IPS DF 4.7 (cell line): Measurements from ENCODE around the gene TRIM24.

Source experiments
- DNase-seq: peaks from one replicate; pipeline ENCODE4 v3.0.0-alpha.2; 2013; ENCODE audit warnings: low spot score; ENCODE audit errors: extremely low read depth

TRIM24 gene

DNA sequence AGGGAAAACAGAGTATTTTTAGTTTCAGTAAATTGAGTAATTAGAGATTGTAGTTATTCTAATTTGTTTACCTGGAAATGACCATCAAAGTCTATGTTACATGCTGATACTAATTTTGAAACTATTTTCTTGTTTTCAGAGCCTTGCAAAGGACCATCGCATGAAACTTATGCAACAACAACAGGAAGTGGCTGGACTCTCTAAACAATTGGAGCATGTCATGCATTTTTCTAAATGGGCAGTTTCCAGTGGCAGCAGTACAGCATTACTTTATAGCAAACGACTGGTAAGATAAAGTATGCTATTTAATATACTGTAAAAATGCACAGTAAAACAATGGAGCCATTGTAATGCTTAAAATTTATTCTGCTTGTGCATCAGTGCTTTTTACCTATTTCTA lies 78.5 kb downstream of the TRIM24 start:
- no peak for DNase-seq

DNA sequence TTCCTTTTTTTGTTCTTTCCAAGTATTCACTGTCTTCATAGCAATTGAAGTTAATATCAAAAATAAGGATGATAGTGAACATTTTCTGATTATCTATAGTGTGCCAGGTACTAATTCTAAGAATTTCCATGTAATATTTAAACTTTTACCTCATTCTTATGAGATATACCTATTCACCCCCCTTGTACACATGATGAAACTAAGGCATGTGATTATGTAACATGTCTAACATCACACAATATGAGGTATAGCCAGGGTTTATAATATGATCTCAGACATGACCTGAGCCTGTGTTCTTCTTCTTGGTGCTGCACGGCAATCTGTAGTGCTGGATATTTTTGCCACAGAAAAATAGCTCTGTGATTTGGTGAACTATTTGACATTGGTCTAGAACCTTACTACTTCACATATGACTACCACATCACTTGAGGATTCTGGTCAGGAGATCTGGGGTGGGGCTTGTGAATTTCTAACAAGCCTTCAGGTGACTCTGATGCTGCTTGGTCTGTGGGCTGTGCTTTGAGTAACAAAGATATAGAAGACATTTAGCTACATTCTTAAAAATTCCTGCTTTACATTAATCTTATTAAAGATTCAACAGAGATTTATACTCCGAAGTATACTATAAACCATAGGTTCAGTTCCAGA lies 79.1 kb downstream of the TRIM24 start:
- DNase-seq = no peak

DNA sequence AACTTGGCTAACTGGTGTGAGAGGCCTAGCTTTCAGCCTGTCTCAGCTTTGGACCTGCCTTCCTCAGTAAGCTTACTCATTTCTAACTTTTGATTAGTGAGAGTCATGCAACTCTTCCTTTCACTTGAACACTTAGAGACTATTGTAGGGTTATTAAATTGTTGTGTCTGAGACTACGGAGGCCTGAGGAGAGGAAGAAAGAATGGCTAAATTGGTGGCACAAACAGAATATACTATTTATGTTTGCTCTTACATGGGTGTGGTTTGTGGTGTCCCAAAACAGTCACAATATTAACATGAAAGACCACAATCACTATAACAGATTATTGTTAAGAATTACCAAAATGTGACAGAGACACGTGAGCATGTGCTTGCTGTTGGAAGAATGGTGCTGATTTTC lies 82.1 kb downstream of the TRIM24 start:
- no peak for DNase-seq

DNA sequence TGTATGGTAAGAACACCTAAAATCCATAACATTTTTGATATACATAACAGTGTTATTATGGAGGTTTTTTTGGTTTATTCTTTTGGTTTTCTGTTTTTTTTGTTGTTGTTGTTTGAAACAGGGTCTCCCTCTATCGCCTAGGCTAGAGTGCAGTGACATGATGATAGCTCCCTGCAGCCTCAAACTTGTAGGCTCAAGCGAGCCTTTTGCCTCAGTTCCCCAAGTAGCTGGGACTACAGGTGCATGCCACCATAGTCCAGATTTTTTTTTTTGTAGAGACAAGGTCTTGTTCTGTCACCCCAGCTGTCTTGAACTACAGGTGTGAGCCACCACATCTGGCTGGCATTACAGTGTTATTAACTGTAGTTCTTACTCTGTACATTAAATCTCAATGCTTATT lies 83.7 kb downstream of the TRIM24 start:
- DNase-seq = no peak

DNA sequence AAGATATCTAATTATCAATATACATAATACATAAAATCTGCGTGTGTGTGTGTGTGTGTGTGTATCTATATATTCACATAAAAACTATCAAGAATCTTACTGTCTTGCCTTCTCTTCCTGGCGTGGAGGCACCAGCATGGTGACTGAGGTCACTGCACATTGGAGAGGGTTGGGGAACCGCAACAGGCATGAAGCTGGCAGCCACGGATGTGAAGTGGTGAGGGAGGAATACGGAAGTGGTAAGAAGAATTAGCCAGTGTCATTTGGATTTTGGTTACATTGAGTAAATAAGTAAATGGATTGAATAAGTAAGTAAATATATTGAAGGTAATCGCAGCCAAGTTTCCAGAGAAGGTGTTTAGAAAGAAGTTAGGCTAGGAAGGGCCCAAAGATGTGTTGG lies 85.1 kb downstream of the TRIM24 start:
- no peak for DNase-seq

DNA sequence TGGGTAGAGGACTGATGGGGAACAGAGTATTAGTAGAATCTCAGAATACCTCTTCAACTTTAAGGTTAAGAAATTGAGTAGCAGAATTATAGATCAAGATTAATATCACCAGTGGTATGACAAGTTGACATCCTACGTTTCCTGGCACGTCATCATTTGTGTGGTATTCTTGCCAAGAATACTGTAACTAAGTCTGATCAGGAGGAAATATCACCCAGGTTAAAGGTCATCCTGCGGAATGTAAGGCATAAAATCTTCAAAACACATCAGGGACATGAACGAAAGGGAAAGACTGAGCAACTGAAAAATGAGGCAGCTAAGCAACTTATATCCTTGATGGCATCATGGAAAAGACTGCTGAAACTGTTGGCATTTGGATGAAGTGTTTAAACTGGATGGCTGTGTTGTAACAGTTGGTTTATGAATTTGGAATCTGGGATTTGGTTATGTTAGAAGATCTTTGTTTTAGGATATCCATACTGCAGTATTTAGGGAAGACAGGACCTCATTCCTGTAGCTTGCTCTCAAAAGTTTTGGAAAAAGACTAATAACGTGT lies 86.1 kb downstream of the TRIM24 start:
- DNase-seq = no peak

DNA sequence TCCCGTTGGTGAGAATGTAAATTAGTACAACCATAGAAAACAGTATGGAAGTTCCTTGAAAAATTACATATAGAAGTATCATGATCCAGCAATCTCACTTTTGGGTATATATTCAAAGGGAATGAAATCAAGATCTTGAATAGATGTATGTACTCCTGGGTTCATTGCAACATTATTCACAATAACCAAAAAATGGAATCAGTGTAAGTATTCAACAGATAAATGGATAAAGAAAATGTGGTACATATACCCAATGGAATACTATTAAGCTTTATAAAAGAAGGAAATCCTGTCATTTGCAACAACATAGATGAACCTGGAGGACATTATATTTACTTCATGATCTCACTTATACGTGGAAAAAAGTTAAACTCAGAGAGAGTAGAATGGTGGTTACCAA lies 86.8 kb downstream of the TRIM24 start:
- no peak for DNase-seq

DNA sequence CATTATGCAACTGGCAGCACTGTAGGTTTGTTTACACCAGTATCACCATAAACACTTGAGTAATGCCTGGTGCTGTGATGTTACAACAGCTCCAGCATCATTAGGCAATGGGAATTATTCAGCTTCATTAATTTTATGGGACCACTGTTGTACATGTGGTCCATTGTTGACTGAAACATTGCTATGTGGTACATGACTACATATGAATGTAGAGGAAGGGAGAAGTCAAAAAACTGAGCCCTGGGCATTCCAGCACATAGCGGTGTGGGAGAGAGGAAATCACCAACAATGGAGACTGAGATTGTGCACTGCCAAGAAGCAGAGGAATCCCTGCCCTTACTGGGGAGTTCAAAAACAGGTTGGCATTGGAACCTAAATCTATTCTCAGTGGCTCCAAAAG lies 89.0 kb downstream of the TRIM24 start:
- DNase-seq = no peak

DNA sequence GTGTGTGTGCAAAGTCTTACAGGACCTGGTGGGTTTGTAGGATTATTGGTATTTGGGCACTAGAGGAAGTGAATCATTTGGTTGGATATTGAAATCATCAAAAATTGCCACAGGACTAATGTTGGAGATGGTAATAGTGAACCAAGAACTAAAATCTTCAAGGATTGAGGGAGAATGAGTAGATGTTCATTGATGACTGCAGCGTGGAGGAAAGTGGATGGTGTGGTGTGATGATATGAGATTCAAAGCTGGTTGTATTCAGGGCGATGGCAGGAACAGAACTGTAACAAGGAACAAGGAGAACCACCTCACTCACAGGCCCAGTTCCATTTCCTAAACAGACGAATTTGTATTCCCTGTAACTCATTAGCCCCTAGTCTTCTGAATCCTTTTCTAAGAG lies 90.3 kb downstream of the TRIM24 start:
- DNase-seq = no peak

DNA sequence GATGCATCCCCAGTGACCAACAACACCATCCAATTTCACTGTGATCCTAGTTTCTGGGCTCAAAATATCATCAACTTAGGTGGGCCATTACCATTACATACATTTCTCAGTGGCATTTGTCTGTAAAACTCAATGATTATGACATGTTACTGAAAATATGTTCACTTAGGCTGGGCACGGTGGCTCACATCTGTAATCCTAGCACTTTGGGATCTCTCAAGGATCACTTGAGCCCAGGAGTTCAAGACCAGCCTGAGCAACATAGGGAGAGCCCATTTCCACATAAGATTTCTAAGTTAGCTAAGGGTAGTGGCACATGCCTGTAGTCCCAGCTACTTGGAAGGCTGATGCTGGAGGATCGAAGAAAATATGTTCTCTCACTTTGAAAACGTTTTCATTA lies 91.0 kb downstream of the TRIM24 start:
- DNase-seq = no peak

DNA sequence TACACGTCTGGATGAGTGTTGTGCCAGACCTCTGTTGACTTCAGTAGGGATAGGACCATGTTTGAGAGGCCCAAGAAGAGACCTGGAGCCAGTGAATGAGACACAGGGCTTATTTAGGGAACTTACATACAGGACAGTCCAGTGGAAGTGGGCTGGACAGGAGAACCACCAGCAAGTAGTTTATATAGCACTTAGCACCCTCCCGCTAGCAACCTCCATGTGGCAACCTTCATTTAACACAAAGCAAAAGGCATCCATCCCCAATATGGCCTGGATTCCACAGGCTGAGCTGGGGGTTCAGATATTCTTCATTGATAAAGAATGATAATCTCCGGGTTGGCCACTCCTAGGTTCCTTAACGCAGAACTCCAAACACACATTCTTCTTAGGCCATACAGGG lies 93.7 kb downstream of the TRIM24 start:
- DNase-seq = no peak

DNA sequence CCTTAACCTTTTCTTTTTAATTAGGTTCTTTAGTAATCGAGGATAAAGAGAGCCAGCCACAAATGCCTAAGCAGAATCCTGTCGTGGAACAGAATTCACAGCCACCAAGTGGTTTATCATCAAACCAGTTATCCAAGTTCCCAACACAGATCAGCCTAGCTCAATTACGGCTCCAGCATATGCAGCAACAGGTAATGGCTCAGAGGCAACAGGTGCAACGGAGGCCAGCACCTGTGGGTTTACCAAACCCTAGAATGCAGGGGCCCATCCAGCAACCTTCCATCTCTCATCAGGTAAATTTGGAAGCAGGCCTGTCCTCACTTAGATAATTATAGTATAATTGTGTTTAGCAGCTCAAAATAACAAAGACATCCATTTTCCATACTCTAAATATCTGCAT lies 94.6 kb downstream of the TRIM24 start:
- no peak for DNase-seq

DNA sequence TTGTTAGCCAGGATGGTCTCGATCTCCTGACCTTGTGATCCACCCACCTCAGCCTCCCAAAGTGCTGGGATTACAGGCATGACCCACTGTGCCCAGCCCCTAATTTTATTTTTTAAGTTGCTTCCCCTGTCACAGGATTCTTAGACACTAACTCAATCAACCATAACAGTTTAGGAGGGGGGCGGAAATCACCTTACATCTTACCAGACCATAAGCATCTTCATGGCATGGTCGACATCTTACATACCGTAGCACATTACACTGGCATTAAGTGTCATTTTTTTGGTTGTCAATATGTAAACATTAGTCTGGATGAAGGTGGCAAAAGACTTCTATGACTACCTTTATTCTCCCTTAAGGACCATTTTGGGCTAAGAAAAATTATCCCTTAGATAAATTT lies 95.6 kb downstream of the TRIM24 start:
- DNase-seq = no peak

DNA sequence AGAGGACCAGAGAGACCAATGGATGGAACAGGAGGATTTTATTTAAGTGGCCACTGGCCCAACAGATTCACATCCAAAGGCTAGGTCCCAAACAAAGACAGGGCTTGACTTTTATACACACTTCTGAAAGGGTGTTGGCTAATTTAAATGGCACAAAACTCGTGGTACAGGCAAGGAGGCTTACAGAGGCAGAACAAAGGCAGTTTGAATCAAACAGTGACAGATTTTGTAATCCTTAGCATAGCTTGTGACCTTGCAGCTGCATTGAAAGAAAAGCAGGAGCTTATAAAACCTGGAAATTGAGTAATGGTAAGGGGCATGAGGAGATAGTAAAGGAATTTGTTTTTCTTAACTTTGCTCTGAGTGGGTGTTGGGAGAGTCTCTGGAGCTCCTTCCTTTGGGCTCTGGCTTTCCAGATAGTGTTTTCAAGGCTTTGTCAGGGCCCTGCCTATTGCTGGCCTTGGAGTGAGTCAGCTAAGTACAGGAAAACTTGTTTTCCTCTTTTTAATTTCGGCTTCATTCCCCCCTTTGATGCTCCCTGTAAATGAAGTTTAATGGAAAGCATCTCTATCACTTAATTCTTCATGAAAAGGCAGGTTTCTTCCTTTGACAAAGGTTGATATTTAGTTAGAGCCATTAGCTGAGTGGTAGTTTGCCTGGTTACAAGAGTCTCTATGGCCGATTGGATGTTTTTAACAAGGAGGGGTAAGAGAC lies 96.9 kb downstream of the TRIM24 start:
- no peak for DNase-seq

DNA sequence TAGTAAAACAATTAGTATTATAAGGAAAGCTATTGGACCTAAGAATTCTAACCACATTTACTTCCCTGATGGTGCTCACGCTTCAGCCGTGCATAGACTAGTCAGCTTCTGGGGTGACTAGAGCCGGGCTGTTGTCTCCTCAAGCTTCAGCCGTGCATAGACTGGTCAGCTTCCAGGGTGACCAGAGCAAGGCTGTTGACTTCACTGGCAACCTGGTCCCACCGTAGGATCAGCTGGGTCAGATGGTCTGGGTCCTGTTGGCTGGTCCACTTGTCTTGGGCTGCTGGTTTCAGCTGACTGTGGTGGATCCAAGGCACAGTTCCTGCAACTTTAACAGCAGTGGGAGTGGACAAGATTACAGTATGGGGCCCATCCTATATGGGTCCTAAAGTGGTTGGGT lies 99.4 kb downstream of the TRIM24 start:
- no peak for DNase-seq

DNA sequence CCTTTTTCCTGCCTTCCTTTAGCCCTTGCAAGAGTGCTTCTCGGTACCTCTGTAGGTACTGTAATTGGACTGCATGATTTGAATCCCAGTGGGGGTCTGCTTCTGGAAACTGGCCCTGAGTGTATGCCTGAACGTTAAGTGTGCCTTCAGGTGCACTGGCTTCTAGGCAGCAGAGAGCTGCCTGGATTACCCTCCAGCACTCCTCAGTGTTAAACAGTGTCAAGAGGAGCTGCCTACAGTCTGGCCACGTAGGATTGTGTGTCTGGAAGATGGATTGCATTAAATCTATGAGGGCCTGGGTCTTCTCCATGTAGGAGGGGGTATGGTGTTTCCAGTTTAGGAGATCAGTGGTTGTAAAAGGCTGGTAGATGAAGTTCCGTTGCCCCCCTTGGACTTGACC lies 103.7 kb downstream of the TRIM24 start:
- DNase-seq = no peak

DNA sequence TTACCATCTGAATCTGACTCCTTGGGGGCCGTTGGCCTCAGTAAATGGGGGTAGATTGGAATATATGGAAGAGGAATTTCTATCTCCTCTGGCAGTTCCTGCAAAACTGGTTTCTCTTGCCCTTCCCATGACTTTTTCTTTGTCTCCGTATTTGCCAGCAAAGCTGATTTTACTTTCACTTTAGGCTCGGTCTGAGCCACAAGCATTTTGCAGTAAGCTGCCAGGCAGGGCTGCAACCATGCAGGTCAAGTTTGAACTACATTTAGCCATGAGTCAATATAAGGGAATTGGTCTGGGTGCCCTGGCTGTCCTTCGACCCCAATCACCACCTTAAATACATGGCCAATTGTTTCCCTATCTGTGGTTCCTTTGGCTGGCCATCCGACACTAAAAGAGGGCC lies 104.3 kb downstream of the TRIM24 start:
- DNase-seq = no peak

DNA sequence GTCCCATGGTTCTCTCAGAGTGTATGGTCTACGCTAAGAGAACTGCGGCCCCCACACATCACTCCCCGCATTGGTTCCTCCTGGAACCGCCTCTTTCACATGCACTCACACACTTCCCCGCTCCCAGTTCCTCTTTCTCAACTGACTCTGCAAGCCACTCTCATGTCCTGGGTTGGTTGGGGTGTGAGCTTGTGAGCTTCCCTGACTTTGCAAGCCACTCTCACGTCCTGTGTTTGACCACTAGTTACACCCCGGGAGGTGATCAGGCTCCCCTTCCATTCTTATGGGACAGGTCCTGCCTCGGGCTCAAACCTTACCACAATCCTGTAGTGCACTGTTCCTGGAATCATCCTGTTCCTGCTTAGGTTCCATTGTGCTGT lies 105.0 kb downstream of the TRIM24 start:
- DNase-seq = no peak

DNA sequence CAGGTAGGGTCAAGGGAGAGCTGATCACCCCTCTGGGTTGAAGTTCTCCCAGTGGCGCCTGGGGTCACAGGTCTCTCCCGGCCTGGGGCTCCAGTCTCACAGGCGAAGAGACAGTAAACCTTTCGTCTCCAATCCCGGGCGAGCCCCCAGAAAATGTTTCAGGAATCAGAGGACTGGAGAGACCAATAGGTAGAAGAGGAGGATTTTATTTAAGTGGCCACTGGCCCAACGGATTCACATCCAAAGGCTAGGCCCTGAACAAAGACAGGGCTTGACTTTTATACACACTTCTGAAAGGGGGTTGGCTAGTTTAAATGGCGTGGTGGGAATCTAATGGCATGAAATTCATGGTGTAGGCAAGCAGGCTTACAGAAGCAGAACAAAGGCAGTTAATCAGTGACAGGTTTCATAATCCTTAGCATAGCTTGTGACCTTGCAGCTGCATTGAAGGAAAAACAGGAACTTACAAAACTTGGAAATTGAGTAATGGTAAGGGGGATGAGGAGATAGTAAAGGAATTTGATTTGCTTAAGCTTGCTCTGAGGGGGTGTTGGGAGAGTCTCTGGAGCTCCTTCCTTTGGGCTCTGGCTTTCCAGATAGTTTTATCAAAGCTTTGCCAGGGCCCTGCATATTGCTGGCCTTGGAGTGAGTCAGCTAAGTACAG lies 105.5 kb downstream of the TRIM24 start:
- DNase-seq = no peak

DNA sequence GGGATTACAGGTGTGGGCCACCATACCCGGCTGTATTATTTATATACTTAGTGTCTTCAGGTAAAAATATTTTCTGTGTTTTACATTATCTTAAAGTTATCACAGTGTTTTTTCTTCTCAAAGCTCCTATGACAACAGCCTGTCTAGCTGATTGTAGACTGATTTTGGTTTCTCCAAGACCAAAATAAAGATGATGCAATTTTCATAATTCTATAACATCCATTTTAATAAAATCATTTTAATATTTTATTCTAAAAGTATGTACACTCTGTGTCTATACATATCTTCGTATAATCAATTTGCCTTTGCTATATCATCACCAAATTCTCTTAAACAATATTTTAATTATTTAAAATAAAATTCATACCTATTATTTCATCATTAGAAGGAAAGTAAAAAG lies 108.6 kb downstream of the TRIM24 start:
- DNase-seq = no peak

DNA sequence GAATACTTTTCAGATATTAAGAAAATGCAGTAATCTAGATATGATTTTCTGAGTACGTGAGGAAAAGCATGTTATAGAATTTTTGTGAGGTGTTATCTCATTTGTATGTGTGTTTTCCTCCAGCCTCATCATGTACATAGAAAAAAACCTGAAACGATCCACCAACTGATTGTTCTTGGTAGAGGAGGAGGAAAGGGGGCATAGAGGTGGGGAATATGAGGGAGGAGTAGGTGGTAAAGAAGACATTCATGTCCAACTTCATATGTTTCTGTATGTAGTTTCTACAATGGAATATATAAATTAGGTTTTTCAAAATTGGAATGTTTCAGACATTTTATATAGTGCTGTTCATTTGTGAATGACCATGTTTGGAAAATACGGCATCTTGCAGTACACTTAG lies 109.4 kb downstream of the TRIM24 start:
- no peak for DNase-seq

DNA sequence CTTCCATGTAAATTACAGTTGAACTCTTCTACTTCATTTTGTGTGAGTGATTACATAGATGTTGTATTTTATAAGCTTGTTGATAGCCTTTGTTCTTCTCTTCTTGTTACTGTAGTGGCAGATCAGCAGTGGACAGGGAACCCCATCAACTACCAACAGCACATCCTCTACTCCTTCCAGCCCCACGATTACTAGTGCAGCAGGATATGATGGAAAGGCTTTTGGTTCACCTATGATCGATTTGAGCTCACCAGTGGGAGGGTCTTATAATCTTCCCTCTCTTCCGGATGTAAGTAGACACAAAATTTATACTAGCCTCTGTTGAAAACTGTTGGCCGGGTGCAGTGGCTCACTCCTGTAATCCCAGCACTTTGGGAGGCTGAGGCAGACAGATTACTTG lies 110.7 kb downstream of the TRIM24 start:
- no peak for DNase-seq

DNA sequence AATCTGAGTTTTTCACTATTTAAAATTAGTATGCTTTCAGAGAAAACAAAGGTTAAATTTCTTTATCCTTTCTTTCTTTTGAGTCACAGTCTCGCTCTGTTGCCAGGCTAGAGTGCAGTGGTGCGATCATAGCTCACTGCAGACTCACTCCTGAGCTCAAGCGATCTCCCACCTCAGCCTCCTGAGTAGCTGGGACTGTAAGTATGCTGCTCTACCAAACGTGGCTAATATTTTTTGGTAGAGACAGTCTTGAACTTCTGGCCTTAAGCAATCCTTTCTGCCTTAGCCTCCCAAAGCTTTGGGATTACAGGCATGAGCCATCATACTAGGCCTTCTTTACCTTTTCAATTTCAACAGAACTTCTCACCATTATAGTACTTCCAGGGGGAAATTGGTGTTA lies 113.7 kb downstream of the TRIM24 start:
- DNase-seq = no peak
